ENCODE data around the gene PTPN3. TPM values are rescaled to one million over a fixed set of nuclear protein-coding genes. Genes with fewer than 3 reads are reported as not detected.
A peak's percentile ranks its signal among the peaks of the same experiment; 100 is the strongest.

PTPN3 gene
- total and polyA plus RNA-seq, 2 donors (not counting 1 experiment from before 2014, with no cell fraction given): not detected

GRCh38 chr9:109423877-109424276, 74.2 kb downstream of the PTPN3 start:
- TF ChIP-seq EZH2 (IDR thresholded peaks at IDR 0.05; ENCODE audit: borderline replicate concordance, insufficient read depth, low read depth, low read length, poor library complexity, severe bottlenecking): no peak
- no peak for TF ChIP-seq CTCF (IDR thresholded peaks at IDR 0.05)
- no peaks in the 10 kb centered on the region for H4K20me1 ChIP-seq (ENCODE audit: control insufficient read depth, insufficient read depth, low read length, poor library complexity, severe bottlenecking)
- no peak overlapping the region for H3K4me3 ChIP-seq (ENCODE audit: control extremely low read depth in 1 of 5, extremely low read depth in 1 of 5, insufficient read depth in 1 of 5, low read depth in 2 of 5, low read length in 4 of 5)
- Mint-ChIP-seq H3K4me1 (peaks cover 12% of the 10 kb centered on the region), H3K4me3 (no peak overlapping the region), H3K27me3 (peaks cover 8% of the 10 kb centered on the region), H3K9me3 (ENCODE audit: insufficient read depth) (no peaks in the 10 kb centered on the region), H3K27ac (no peak overlapping the region)
- H3K36me3 ChIP-seq (replicated peaks in 1 of 2; ENCODE audit: control extremely low read depth in 1 of 2, control insufficient read depth in 1 of 2, extremely low read depth in 1 of 2, insufficient read depth in 2 of 2, low read length in 1 of 2): no peaks in the 10 kb centered on the region
- no peaks in the 10 kb centered on the region for H3K79me2 ChIP-seq (ENCODE audit: control insufficient read depth, insufficient read depth, low read length)
- ChIA-PET POLR2A (no interaction called here), CTCF (interaction anchor here (1.2 to 1.9 kb wide), 2 partner anchors 12 to 44 kb away, joined by 4 read pairs; no protein-coding TSS in a partner anchor)
- H2AFZ ChIP-seq (ENCODE audit: insufficient read depth, low read depth, low read length, poor library complexity, severe bottlenecking): no peak overlapping the region
- peaks cover 1 to 10% of the 10 kb centered on the region in 2 donors for H3K4me1 ChIP-seq (ENCODE audit: control insufficient read depth in 2 of 2, insufficient read depth in 2 of 2, low read length in 2 of 2)
- no peak overlapping the region for H3K9ac ChIP-seq (ENCODE audit: low read length)
- intact Hi-C loops (cut with micrococcal nuclease): no loop called here
- WGBS (ENCODE audit: insufficient coverage): 100% methylated on average over 1 of the region's 1 CpG
- ATAC-seq (ENCODE audit: low read depth) (no peak), DNase-seq (no peak)
- no peak overlapping the region for H3K4me2 ChIP-seq (replicated peaks; ENCODE audit: low read depth, low read length, poor library complexity, severe bottlenecking)
- peaks cover 0 to 2% (median 0%) of the 10 kb centered on the region in 4 experiments for H3K27me3 ChIP-seq (replicated peaks in 1 of 4; ENCODE audit: control extremely low read depth in 1 of 4, control insufficient read depth in 3 of 4, insufficient read depth in 4 of 4, low read length in 3 of 4)
- H3K9me3 ChIP-seq (ENCODE audit: control extremely low read depth in 1 of 3, control insufficient read depth in 2 of 3, insufficient read depth in 1 of 3, low read length in 2 of 3): no peaks in the 10 kb centered on the region
- no peak overlapping the region for H3K27ac ChIP-seq (ENCODE audit: low read length in 2 of 2)

GRCh38 chr9:109422641-109423040, 75.5 kb downstream of the PTPN3 start:
- CTCF ChIA-PET: interaction anchor here (0.6 to 1.9 kb wide), 3 partner anchors 11 to 176 kb away, joined by 4 read pairs; no protein-coding TSS in a partner anchor
- intact Hi-C loops (cut with micrococcal nuclease): no loop called here
- H3K4me3 Mint-ChIP-seq: no peak overlapping the region
- Histone ChIP-seq H3K27me3 (replicated peaks in 1 of 4; ENCODE audit: control extremely low read depth in 1 of 4, control insufficient read depth in 3 of 4, insufficient read depth in 4 of 4, low read length in 3 of 4) (peaks cover 0 to 2% (median 0%) of the 10 kb centered on the region in 4 experiments), H3K4me1 (ENCODE audit: control insufficient read depth in 2 of 2, insufficient read depth in 2 of 2, low read length in 2 of 2) (peaks cover 3 to 17% of the 10 kb centered on the region in 2 donors), H3K27ac (ENCODE audit: low read length in 2 of 2) (no peak overlapping the region), H3K79me2 (ENCODE audit: control insufficient read depth, insufficient read depth, low read length) (no peaks in the 10 kb centered on the region), H4K20me1 (ENCODE audit: control insufficient read depth, insufficient read depth, low read length, poor library complexity, severe bottlenecking) (no peaks in the 10 kb centered on the region), H3K9me3 (ENCODE audit: control extremely low read depth in 1 of 3, control insufficient read depth in 2 of 3, insufficient read depth in 1 of 3, low read length in 2 of 3) (no peaks in the 10 kb centered on the region), H3K4me2 (replicated peaks; ENCODE audit: low read depth, low read length, poor library complexity, severe bottlenecking) (peak overlapping the region; percentile 10), H2AFZ (ENCODE audit: insufficient read depth, low read depth, low read length, poor library complexity, severe bottlenecking) (no peak overlapping the region), H3K36me3 (replicated peaks in 1 of 2; ENCODE audit: control extremely low read depth in 1 of 2, control insufficient read depth in 1 of 2, extremely low read depth in 1 of 2, insufficient read depth in 2 of 2, low read length in 1 of 2) (no peaks in the 10 kb centered on the region), H3K9ac (ENCODE audit: low read length) (no peak overlapping the region), H3K4me3 (ENCODE audit: control extremely low read depth in 1 of 5, extremely low read depth in 1 of 5, insufficient read depth in 1 of 5, low read depth in 2 of 5, low read length in 4 of 5) (no peak overlapping the region)
- no peak for TF ChIP-seq EZH2 (IDR thresholded peaks at IDR 0.05; ENCODE audit: borderline replicate concordance, insufficient read depth, low read depth, low read length, poor library complexity, severe bottlenecking)
- no peak for TF ChIP-seq CTCF (IDR thresholded peaks at IDR 0.05)
- 50% methylated on average over 6 of the region's 7 CpGs for WGBS (ENCODE audit: insufficient coverage)
- H3K27me3 Mint-ChIP-seq: peaks cover 9% of the 10 kb centered on the region
- DNase-seq: peak; percentile 17
- H3K9me3 Mint-ChIP-seq (ENCODE audit: insufficient read depth): no peaks in the 10 kb centered on the region
- ATAC-seq (ENCODE audit: low read depth): peak; percentile 28
- POLR2A ChIA-PET: no interaction called here
- H3K27ac Mint-ChIP-seq: no peak overlapping the region
- peaks cover 18% of the 10 kb centered on the region for H3K4me1 Mint-ChIP-seq

Measured in B cell (primary cell).